SK-N-SH (cell line): ENCODE data around the gene IFITM5.
"Not testable (repeated sequence)": the region's sequence is repeated elsewhere in the genome, so short reads cannot be mapped to it uniquely, and the experiment has no call there.

Source experiments
- CHD2 ChIP-seq: fragments of 150-350 bp; IDR thresholded peaks from 2 replicates; pipeline ENCODE4 v1.6.1; 2018; ENCODE audit warnings: low read length; ENCODE audit not compliant: partially characterized antibody
- CTCF ChIP-seq: fragments of 200-600 bp; sonication (generic); IDR thresholded peaks from 2 replicates; pipeline ENCODE4 v1.6.1; 2017; ENCODE audit warnings: antibody characterized with exemption, mild to moderate bottlenecking, moderate library complexity
- MAX ChIP-seq: IDR thresholded peaks from 2 replicates; pipeline ENCODE4 v1.4.0; 2012; ENCODE audit warnings: low read depth
- MXI1 ChIP-seq: IDR thresholded peaks from 2 replicates; pipeline ENCODE4 v1.6.1; 2012; ENCODE audit warnings: mild to moderate bottlenecking, low read depth, low read length, improper control_type of control experiment
- NRF1 ChIP-seq: IDR thresholded peaks from 2 replicates; pipeline ENCODE4 v1.6.1; 2012; ENCODE audit warnings: low read depth, mild to moderate bottlenecking, low read length
- PBX3 ChIP-seq: IDR thresholded peaks from 2 replicates; pipeline ENCODE4; 2012
- SIN3A ChIP-seq: IDR thresholded peaks from 2 replicates; pipeline ENCODE4 v1.6.1; 2012; ENCODE audit warnings: low read depth, mild to moderate bottlenecking, low read length, moderate library complexity, borderline replicate concordance
- TAF1 ChIP-seq: IDR thresholded peaks from 2 replicates; pipeline ENCODE4 v1.6.1; 2012; ENCODE audit warnings: low read depth, mild to moderate bottlenecking, low read length, moderate library complexity, borderline replicate concordance
- USF1 ChIP-seq: IDR thresholded peaks from 2 replicates; pipeline ENCODE4 v1.4.0; 2012; ENCODE audit warnings: low read depth, borderline replicate concordance
- USF2 ChIP-seq: fragments of 150-350 bp; IDR thresholded peaks from 2 replicates; pipeline ENCODE4 v1.6.1; 2017; ENCODE audit warnings: antibody characterized with exemption, low read length, low read depth, borderline replicate concordance
- YY1 ChIP-seq: IDR thresholded peaks from 2 replicates; pipeline ENCODE4 v1.4.0; 2012; ENCODE audit warnings: low read depth, mild to moderate bottlenecking

- TF ChIP-seq CTCF, MXI1, USF1, SIN3A, CHD2, TAF1, USF2, YY1, MAX, NRF1, PBX3: not testable (repeated sequence)
These were observed 34.4 kb upstream of the IFITM5 start for GRCh38 chr11:333616-334263.
